Neural progenitor cell (in vitro differentiated cells): ENCODE measurements around the gene CDK5RAP2.

Source experiments
- EZH2 ChIP-seq: fragments of 200-600 bp; sonication (generic); IDR thresholded peaks from 2 replicates; pipeline ENCODE4 v1.6.1; 2017; ENCODE audit warnings: antibody characterized with exemption, mild to moderate bottlenecking, moderate library complexity
- EZH2phosphoT487 ChIP-seq: fragments of 200-600 bp; sonication (generic); IDR thresholded peaks from 2 replicates; pipeline ENCODE4 v1.6.1; 2017; ENCODE audit warnings: antibody characterized with exemption
- TF ChIP-seq, protein P1 (sequence below): fragments of 200-600 bp; sonication (generic); IDR thresholded peaks from 2 replicates; pipeline ENCODE4 v1.5.1; 2017; ENCODE audit warnings: antibody characterized with exemption, mild to moderate bottlenecking

- TF ChIP-seq, protein P1, sequence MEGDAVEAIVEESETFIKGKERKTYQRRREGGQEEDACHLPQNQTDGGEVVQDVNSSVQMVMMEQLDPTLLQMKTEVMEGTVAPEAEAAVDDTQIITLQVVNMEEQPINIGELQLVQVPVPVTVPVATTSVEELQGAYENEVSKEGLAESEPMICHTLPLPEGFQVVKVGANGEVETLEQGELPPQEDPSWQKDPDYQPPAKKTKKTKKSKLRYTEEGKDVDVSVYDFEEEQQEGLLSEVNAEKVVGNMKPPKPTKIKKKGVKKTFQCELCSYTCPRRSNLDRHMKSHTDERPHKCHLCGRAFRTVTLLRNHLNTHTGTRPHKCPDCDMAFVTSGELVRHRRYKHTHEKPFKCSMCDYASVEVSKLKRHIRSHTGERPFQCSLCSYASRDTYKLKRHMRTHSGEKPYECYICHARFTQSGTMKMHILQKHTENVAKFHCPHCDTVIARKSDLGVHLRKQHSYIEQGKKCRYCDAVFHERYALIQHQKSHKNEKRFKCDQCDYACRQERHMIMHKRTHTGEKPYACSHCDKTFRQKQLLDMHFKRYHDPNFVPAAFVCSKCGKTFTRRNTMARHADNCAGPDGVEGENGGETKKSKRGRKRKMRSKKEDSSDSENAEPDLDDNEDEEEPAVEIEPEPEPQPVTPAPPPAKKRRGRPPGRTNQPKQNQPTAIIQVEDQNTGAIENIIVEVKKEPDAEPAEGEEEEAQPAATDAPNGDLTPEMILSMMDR, result no peak
- TF ChIP-seq EZH2 (no peak), EZH2phosphoT487 (no peak)
These were observed 24.1 kb downstream of the CDK5RAP2 start for GRCh38 chr9:120555839-120556238.
